Type B pancreatic cell (in vitro differentiated cells): ENCODE measurements around the gene GSC. TPM values are rescaled to one million over a fixed set of nuclear protein-coding genes. Genes with fewer than 3 reads are reported as not detected.
A peak's percentile ranks its signal among the peaks of the same experiment; 100 is the strongest.
"Not testable (repeated sequence)": the region's sequence is repeated elsewhere in the genome, so short reads cannot be mapped to it uniquely, and the experiment has no call there.

Source experiments
- DNase-seq: peaks from one replicate; pipeline ENCODE4 v3.0.0; 2021; ENCODE audit warnings: mixed read lengths; ENCODE audit not compliant: unreplicated experiment; ENCODE audit errors: extremely low spot score
- H3K27ac Mint-ChIP-seq: 2 replicates; pipeline ENCODE4 v1.8.0; 2021; ENCODE audit warnings: mild to moderate bottlenecking, mixed read lengths
- H3K27me3 Mint-ChIP-seq: 2 replicates; pipeline ENCODE4 v1.8.0; 2021; ENCODE audit warnings: mixed read lengths
- H3K36me3 Mint-ChIP-seq: 2 replicates; pipeline ENCODE4 v1.8.0; 2021; ENCODE audit warnings: mixed read lengths
- H3K4me1 Mint-ChIP-seq: one replicate; pipeline ENCODE4 v1.8.0; 2021; ENCODE audit warnings: mixed read lengths; ENCODE audit not compliant: unreplicated experiment
- H3K4me3 Mint-ChIP-seq: 2 replicates; pipeline ENCODE4 v1.8.0; 2021; ENCODE audit warnings: mild to moderate bottlenecking, mixed read lengths
- H3K9me3 Mint-ChIP-seq: 2 replicates; pipeline ENCODE4 v1.8.0; 2021; ENCODE audit warnings: mixed read lengths
- CTCF ChIP-seq: fragments of 200-600 bp; sonication (generic); conservative IDR thresholded peaks from 2 replicates; pipeline ENCODE4 v1.5.0; 2021; ENCODE audit warnings: antibody characterized with exemption, mild to moderate bottlenecking
- total RNA-seq: library from RNA; stranded (reverse); gene quantifications from 2 replicates; pipeline ENCODE4 v1.2.1, GENCODE V29; 2021; ENCODE audit warnings: low replicate concordance

The GSC gene
- total RNA-seq, 1 donor from 2014 or later, result 16.2 TPM

DNA sequence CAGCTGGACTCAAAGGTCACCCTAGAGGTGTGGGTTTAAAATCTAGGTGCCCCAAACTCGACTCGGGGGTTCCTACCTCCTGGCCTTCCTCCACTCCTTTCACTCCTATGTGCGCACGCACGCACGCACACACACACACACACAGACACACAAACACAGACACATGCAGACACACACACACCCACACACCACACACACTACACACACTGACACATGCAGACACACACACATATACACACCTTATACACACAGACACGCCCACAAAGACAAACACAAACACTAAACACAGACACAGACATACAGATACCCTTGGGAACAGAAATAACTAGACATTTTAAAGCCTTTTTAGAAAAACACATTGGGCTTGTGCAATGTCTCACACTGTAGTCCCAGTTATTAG, 31.8 kb downstream of the GSC start:
- Mint-ChIP-seq H3K27ac (peak overlapping the region; percentile 4), H3K9me3 (no peaks in the 10 kb centered on the region), H3K4me3 (no peak overlapping the region), H3K36me3 (no peaks in the 10 kb centered on the region), H3K27me3 (no peaks in the 10 kb centered on the region), H3K4me1 (peaks cover 4% of the 10 kb centered on the region)
- no peak for TF ChIP-seq CTCF
- no peak for DNase-seq

- no peak for DNase-seq
- Mint-ChIP-seq H3K4me3 (no peak overlapping the region), H3K9me3 (no peaks in the 10 kb centered on the region), H3K4me1 (no peaks in the 10 kb centered on the region), H3K36me3 (no peaks in the 10 kb centered on the region), H3K27ac (no peak overlapping the region), H3K27me3 (no peaks in the 10 kb centered on the region)
- no peak for TF ChIP-seq CTCF
These were observed 41.0 kb downstream of the GSC start for GRCh38 chr14:94728950-94729349.

- not testable (repeated sequence) for H3K9me3 Mint-ChIP-seq, H3K27ac Mint-ChIP-seq, H3K27me3 Mint-ChIP-seq, H3K4me3 Mint-ChIP-seq, H3K36me3 Mint-ChIP-seq, H3K4me1 Mint-ChIP-seq, DNase-seq
These were observed 41.5 kb downstream of the GSC start for GRCh38 chr14:94728440-94728839.

- not testable (repeated sequence) for H3K36me3 Mint-ChIP-seq, H3K4me1 Mint-ChIP-seq, H3K27ac Mint-ChIP-seq, H3K27me3 Mint-ChIP-seq, H3K4me3 Mint-ChIP-seq, DNase-seq, H3K9me3 Mint-ChIP-seq
These were observed 43.3 kb downstream of the GSC start for GRCh38 chr14:94726649-94727048.

- no peak overlapping the region for H3K27ac Mint-ChIP-seq
- no peaks in the 10 kb centered on the region for H3K9me3 Mint-ChIP-seq
- H3K36me3 Mint-ChIP-seq, result no peaks in the 10 kb centered on the region
- no peak for DNase-seq
- no peaks in the 10 kb centered on the region for H3K27me3 Mint-ChIP-seq
- H3K4me1 Mint-ChIP-seq, result no peaks in the 10 kb centered on the region
- no peak overlapping the region for H3K4me3 Mint-ChIP-seq
- no peak for TF ChIP-seq CTCF
These were observed 44.9 kb downstream of the GSC start for GRCh38 chr14:94724993-94725392.

DNA sequence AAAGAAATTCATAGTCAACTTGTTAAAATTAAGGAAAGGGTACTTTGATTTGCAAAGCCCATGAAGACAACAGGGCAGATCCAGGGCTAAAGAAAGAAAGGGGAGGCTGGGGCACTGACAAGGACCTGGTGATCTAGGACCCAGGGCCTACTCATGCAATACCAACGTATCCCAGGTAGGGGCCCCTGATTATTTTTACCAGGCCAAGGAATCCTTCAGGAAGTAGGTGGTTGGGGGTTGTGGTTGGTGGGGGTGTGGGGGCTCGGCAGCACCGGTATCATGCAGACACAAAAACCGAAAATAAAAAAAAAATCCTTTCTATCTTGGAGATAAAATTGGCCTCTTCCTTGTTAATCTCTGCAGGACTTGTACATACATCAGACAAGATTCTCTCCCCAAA, 47.5 kb downstream of the GSC start:
- Mint-ChIP-seq H3K27me3 (no peaks in the 10 kb centered on the region), H3K9me3 (no peaks in the 10 kb centered on the region), H3K4me1 (no peaks in the 10 kb centered on the region), H3K27ac (no peak overlapping the region), H3K36me3 (no peaks in the 10 kb centered on the region), H3K4me3 (no peak overlapping the region)
- no peak for TF ChIP-seq CTCF
- no peak for DNase-seq

Other genes starting within 250 kb of the GSC start
- gene SERPINA4, start 208.7 kb downstream of the GSC start, total RNA-seq, result 1.4 TPM in 2 replicates
- 4.9 and 7.7 TPM in 2 replicates for gene SERPINA5, start 188.7 kb downstream of the GSC start, total RNA-seq
- 3.5 and 7.1 TPM in 2 replicates for gene SERPINA3, start 157.7 kb downstream of the GSC start, total RNA-seq